GM12872 (cell line): ENCODE measurements around the gene MAP3K20.

ENCODE experiments used
- TF ChIP-seq, protein P1 (sequence below): IDR thresholded peaks from 3 replicates; pipeline ENCODE4 v1.5.1; 2011; ENCODE audit warnings: low read depth, mild to moderate bottlenecking, low read length, moderate library complexity; ENCODE audit not compliant: insufficient read depth

The MAP3K20 gene

GRCh38 chr2:173032032-173032431 is 43.6 kb upstream of the MAP3K20 start:
- TF ChIP-seq, protein P1, sequence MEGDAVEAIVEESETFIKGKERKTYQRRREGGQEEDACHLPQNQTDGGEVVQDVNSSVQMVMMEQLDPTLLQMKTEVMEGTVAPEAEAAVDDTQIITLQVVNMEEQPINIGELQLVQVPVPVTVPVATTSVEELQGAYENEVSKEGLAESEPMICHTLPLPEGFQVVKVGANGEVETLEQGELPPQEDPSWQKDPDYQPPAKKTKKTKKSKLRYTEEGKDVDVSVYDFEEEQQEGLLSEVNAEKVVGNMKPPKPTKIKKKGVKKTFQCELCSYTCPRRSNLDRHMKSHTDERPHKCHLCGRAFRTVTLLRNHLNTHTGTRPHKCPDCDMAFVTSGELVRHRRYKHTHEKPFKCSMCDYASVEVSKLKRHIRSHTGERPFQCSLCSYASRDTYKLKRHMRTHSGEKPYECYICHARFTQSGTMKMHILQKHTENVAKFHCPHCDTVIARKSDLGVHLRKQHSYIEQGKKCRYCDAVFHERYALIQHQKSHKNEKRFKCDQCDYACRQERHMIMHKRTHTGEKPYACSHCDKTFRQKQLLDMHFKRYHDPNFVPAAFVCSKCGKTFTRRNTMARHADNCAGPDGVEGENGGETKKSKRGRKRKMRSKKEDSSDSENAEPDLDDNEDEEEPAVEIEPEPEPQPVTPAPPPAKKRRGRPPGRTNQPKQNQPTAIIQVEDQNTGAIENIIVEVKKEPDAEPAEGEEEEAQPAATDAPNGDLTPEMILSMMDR = no peak

- TF ChIP-seq, protein P1 = no peak
Observed at GRCh38 chr2:173033084-173033483, 42.6 kb upstream of the MAP3K20 start.

GRCh38 chr2:173034143-173034542 is 41.5 kb upstream of the MAP3K20 start:
- TF ChIP-seq, protein P1 = no peak

GRCh38 chr2:173037245-173038120 is 38.2 kb upstream of the MAP3K20 start:
- TF ChIP-seq, protein P1 = no peak

- TF ChIP-seq, protein P1 = no peak
Observed at GRCh38 chr2:173040729-173041128, 34.9 kb upstream of the MAP3K20 start.

DNA sequence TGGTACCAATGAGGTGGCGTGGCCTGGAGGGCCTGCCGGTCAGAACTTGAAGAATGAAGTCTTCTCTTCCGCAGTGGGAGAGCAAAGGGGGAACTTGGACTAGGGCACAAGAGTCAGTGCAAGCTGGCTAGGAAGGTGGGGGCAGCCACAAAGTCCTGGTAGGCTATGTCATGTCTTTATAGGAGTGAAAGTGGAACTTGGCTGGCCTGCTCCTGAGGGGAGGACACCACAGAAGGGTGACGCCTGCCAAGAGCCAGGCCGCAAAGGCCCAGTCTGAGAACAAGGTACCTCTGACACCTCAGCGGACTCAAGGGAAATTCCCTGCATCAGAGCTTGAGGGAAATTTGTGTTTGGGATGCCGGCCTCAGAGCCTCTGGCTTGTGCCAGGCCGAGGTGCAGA is 32.2 kb upstream of the MAP3K20 start:
- TF ChIP-seq, protein P1 = no peak

DNA sequence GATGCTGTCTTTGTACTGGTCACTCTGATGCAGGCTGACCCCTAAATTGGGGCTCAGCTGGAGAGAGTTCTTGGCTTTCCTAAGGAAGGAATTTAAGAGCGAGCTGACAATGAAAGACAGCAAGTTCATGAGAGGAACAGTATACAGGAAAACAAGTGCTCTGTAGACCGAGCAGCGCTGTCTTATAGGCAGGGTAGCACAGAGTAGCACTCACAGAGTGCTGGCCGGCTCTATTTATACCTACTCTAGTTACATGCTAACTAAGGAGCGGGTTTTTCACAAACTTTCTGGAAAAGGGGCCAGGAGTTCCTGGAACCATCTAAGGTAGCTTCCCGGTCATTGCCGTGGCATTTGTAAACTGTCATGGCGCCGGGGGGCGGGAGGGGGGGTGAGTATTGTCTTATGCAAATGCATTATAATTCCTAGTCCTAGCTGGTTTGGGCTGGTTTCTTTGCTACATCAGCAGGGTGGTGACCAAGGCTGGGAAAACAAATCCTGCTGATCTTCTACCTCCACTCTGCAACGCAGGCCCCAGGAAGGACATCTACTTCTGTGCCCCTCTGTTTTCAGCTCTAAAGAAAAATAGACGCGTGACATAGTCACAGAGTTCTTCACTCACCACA is 31.6 kb upstream of the MAP3K20 start:
- TF ChIP-seq, protein P1 = no peak
